Measurements from ENCODE around the gene PAQR6. TPM values are rescaled to one million over a fixed set of nuclear protein-coding genes. Genes with fewer than 3 reads are reported as not detected.

Gene PAQR6
- total RNA-seq, 1 donor from 2014 or later, result 48.9 TPM

- no peak for DNase-seq (ENCODE audit: low spot score)
- ATAC-seq, result no peak
- intact Hi-C loops (cut with DNase I), result no loop called here
Observed at GRCh38 chr1:156268336-156268735, 20.5 kb upstream of the PAQR6 start.

DNA sequence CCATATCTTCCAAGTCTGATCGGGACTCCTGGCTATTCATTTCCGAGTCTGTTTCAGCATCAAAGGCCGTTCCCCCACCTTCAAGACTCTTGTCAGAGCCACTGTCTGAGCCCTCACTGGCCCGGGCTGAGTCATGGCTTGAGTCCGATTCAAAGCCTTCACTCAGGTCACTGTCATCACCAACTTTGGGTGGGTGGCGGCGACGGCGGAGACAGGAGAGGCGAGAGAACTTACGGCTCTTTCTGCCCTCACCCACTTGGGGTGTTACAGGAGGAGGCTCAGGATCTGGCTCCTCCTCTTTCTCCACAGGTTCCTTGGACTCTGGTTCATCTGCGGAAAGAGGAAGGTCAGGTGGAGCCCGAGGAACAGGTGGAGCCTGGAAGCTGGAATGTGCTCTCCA lies 18.2 kb upstream of the PAQR6 start:
- ATAC-seq (no peak), DNase-seq (ENCODE audit: low spot score) (no peak)
- intact Hi-C loops (cut with DNase I), result no loop called here

DNA sequence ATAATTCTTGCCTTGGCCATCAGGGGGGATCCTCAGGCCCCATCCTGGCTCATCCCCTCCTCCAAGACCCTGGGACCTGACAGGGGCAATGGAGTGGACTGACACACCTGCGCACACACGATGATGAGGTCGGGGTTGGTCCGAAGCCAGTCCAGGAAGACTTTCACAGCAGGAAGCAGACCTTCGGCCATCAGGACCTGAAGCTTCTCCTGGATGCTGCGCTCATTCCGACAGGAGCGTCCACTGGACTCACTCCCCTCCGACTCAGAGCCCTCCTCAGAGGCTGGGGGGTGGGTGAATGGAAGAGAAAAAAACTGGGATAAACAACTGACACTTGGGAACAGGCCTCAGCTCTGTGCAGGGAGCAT lies 15.4 kb upstream of the PAQR6 start:
- no peak for ATAC-seq
- no peak for DNase-seq (ENCODE audit: low spot score)
- intact Hi-C loops (cut with DNase I), result no loop called here

GRCh38 chr1:156262461-156263287 lies 14.8 kb upstream of the PAQR6 start:
- no peak for ATAC-seq
- intact Hi-C loops (cut with DNase I), result no loop called here
- DNase-seq (ENCODE audit: low spot score), result no peak

DNA sequence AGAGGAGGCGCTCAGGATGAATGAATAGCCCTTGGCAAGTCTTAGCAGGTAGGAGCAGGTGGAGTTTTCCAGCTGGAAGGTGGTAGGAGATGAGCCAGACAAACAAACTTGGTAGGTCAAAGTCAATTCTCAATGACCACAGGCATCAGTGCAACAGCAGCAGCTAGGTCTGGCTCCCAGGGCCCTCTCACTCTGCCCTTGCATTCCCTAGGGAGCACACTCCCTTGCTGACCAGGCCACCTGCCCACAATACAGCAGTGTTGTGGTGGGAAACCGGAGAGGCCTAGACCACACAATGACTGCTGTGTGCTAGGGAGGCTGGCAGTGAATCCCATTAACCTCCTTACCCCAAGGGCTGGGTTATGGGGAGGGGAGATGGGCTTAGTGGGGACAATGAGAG lies 13.0 kb upstream of the PAQR6 start:
- ATAC-seq (peak; percentile 28), DNase-seq (ENCODE audit: low spot score) (no peak)
- intact Hi-C loops (cut with DNase I), result no loop called here

GRCh38 chr1:156259805-156260204 lies 11.9 kb upstream of the PAQR6 start:
- no peak for DNase-seq (ENCODE audit: low spot score)
- ATAC-seq, result no peak
- intact Hi-C loops (cut with DNase I), result no loop called here

DNA sequence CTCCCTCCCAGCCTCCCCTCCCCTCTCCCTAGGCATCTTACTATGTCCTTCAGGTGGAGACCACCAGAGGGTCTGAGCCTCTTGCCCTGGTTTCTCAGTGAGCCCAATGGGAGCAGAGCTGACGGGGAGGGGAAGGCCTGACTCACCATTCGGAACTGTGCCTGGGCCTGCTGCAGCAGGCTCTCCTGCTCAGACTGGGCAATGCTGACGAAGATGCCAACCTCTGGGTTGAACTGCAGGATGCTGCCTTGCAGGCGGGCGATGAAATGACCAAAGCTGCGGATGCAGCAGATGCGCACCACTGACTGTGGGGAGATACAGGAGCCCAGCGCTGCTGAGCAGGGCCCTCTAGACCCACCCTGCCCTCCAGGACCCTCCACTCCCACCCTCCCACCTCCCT lies 11.0 kb upstream of the PAQR6 start:
- ATAC-seq, result no peak
- no peak for DNase-seq (ENCODE audit: low spot score)
- intact Hi-C loops (cut with DNase I), result no loop called here

- ATAC-seq, result no peak
- intact Hi-C loops (cut with DNase I), result no loop called here
- no peak for DNase-seq (ENCODE audit: low spot score)
Observed at GRCh38 chr1:156257711-156258110, 9.9 kb upstream of the PAQR6 start.

DNA sequence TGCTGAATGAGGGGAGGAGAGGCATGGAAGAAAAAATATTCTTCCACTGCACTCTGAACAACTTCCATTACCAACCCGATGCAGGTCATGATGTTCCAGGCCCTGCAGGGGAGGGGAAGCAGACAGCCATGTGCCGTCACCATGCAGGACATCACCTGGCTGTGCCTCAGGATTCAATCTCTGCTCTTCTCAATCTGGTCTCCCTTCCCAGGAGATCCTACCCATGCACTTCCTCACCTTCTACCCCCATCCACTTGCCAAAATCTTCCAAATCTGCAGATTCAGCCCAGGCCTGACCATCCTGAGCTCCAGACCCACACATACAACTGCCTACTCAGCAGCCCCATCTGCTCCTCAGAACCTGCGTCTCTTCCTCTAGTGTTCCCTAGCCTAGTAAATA lies 5.8 kb upstream of the PAQR6 start:
- ATAC-seq, result no peak
- intact Hi-C loops (cut with DNase I), result no loop called here
- DNase-seq (ENCODE audit: low spot score), result no peak

GRCh38 chr1:156251527-156251926 lies 3.7 kb upstream of the PAQR6 start:
- intact Hi-C loops (cut with DNase I), result no loop called here
- DNase-seq (ENCODE audit: low spot score), result no peak
- no peak for ATAC-seq

GRCh38 chr1:156249593-156249992 lies 1.7 kb upstream of the PAQR6 start:
- ATAC-seq, result no peak
- intact Hi-C loops (cut with DNase I), result no loop called here
- DNase-seq (ENCODE audit: low spot score), result no peak

- no peak for DNase-seq (ENCODE audit: low spot score)
- no peak for ATAC-seq
- intact Hi-C loops (cut with DNase I), result no loop called here
Observed at GRCh38 chr1:156248323-156248683, 447 bp upstream of the PAQR6 start.

GRCh38 chr1:156246781-156247459 lies 936 bp downstream of the PAQR6 start:
- DNase-seq (ENCODE audit: low spot score) (peak; percentile 77), ATAC-seq (peak; percentile 83)
- intact Hi-C loops (cut with DNase I), result no loop called here

GRCh38 chr1:156246241-156246780 lies 1.5 kb downstream of the PAQR6 start:
- DNase-seq (ENCODE audit: low spot score) (no peak), ATAC-seq (no peak)
- intact Hi-C loops (cut with DNase I), result no loop called here

GRCh38 chr1:156245451-156246232 lies 2.2 kb downstream of the PAQR6 start:
- DNase-seq (ENCODE audit: low spot score) (no peak), ATAC-seq (no peak)
- intact Hi-C loops (cut with DNase I), result no loop called here

DNA sequence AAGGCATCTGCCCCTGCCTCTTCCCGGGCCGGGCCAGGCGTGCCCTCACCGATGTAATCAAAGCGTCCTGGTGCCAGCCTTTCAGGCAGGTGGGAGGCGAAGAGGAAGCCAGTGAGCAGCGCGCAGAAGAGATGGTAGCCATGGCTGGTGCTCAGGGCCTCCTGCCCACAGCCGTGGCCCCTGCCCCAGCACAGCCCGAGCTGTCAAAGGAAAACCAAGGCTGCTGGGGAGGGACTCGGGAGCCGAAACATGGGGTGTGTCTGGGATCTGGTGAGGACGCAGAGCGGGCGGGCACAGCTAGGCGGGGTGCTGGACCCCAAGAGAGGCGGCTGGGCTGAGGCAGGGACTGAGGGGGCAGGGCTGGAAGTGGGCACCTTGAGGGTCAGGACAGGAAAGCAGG lies 3.1 kb downstream of the PAQR6 start:
- no peak for DNase-seq (ENCODE audit: low spot score)
- intact Hi-C loops (cut with DNase I), result no loop called here
- ATAC-seq, result no peak

GRCh38 chr1:156244126-156244525 lies 3.7 kb downstream of the PAQR6 start:
- no peak for ATAC-seq
- intact Hi-C loops (cut with DNase I), result no loop called here
- DNase-seq (ENCODE audit: low spot score), result no peak

DNA sequence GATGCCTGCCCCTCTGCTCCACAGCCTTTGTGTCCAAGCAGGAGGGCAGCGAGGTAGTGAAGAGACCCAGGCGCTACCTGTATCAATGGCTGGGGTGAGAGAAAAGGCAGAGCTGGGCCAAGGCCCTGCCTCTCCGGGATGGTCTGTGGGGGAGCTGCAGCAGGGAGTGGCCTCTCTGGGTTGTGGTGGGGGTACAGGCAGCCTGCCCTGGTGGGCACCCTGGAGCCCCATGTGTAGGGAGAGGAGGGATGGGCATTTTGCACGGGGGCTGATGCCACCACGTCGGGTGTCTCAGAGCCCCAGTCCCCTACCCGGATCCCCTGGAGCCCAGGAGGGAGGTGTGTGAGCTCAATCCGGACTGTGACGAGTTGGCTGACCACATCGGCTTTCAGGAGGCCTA lies 5.1 kb downstream of the PAQR6 start:
- ATAC-seq (no peak), DNase-seq (ENCODE audit: low spot score) (no peak)
- intact Hi-C loops (cut with DNase I), result no loop called here

- no peak for ATAC-seq
Observed at GRCh38 chr1:156241926-156242325, 5.9 kb downstream of the PAQR6 start, which contains the start of gene BGLAP. BGLAP (plus strand) TSS chr1:156242184; CDS start chr1:156242232, 48 bp downstream.

DNA sequence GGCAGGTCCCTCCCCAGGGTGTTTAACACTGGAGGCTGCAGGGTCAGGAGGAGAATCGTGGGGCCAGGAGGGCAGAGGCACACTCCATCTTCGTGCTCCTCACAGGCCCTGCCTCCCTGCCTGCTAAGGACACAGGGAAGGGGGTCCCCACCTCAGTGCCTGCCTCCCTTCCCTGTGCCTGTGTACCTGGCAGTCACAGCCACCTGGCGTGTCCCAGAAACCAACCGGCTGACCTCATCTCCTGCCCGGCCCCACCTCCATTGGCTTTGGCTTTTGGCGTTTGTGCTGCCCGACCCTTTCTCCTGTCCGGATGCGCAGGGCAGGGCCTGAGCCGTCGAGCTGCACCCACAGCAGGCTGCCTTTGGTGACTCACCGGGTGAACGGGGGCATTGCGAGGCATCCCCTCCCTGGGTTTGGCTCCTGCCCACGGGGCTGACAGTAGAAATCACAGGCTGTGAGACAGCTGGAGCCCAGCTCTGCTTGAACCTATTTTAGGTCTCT lies 6.5 kb downstream of the PAQR6 start:
- DNase-seq (ENCODE audit: low spot score) (no peak), ATAC-seq (no peak)
- intact Hi-C loops (cut with DNase I), result no loop called here

More at GRCh38 chr1:156241926-156242325, 5.9 kb downstream of the PAQR6 start, which contains the start of gene BGLAP:
- intact Hi-C loops (cut with DNase I), result no loop called here
- no peak for DNase-seq (ENCODE audit: low spot score)
